RKO (cell line): ENCODE data around the gene VIM.

Source experiments
- DNase-seq: peaks from one replicate; pipeline ENCODE4 v3.0.0-alpha.2; 2016; ENCODE audit warnings: low spot score

The VIM gene

GRCh38 chr10:17228091-17229015 is at the start of gene VIM:
VIM (plus strand) TSS chr10:17228241; CDS start chr10:17229423, 1,182 bp downstream.
- DNase-seq, result no peak

- DNase-seq, result no peak
Measured at GRCh38 chr10:17179002-17179401, 49.0 kb upstream of the VIM start.

DNA sequence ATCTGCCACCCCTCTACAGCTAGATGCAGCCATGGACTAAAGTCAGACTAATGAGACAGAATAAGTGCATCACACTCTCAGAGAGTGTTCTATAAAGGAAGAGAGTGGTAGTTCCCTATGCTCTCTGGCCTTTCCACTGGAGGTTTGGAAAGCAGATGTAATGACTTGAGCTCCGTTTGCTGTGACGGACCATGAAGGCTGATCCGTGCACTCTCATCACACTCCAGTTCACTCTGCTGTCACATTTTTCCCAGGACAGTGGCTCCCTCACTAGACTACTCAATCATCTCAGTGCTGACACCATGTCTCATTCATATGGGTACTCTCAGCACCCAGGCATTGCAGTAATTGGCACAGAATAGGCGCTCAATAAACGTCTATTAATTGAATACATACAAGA is 46.9 kb upstream of the VIM start:
- DNase-seq, result no peak

DNA sequence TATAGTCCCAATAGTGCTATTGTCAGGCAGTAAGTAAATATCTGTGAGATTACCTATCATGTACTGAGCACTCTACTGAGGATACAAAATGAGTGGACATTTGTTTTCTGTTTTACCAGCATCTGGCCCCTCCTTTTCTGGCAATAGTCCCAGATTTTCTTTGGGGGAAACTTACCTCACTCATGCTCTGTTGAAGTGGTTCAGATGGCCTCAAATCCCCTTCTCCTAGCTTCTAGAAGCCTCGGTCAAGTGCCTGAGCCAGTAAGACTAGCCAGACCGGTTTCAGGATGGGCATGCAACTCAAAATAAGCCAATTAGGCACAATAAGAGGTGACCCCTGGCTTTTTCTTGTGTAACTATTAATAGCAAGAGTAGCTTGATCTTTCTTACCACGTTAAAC is 46.3 kb upstream of the VIM start:
- DNase-seq, result no peak

- no peak for DNase-seq
Measured at GRCh38 chr10:17183110-17183509, 44.9 kb upstream of the VIM start.

GRCh38 chr10:17185873-17186272 is 42.2 kb upstream of the VIM start:
- no peak for DNase-seq

DNA sequence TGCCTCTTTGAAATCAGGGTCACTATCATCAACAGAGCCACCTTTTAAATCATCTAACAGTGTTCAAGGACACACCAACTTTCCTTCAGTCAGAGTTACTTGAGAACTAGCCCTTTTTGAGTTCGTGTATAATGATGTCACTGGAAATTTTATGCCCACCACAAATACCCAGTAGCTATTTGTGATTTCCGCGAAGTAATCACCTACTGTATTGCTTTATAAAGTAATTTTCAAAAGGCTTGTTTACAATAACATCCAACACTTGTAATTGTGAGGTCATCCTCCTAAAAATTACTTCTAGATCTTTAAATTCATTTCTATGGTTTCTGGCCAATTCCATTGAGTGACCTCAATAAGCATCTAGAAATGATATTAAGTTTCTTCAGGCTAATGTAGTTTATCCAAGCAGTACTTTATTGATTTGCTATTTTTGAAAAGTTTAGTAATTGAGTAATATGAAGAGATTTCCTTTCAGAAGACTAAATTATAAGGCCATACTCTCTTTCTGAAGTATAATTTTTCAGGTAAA is 39.3 kb upstream of the VIM start:
- no peak for DNase-seq

- DNase-seq, result no peak
Measured at GRCh38 chr10:17190602-17191001, 37.4 kb upstream of the VIM start.

DNA sequence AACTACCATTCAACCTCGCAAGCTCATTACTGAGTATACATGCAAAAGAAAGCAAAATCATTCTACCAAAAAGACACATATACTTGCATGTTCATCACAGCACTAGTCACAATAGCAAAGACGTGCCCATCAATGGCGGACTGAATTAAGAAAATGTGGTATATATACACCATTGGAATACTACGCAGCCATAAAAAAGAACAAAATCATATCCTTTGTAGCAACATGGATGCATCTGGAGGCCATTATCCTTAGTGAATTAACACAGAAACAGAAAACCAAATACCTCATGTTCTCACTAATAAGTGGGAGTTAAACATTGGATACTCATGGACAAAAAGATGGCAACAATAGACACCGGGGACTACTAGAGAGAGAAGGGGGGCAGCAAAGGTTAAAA is 33.0 kb upstream of the VIM start:
- DNase-seq, result no peak

- no peak for DNase-seq
Measured at GRCh38 chr10:17196045-17196444, 32.0 kb upstream of the VIM start.

DNA sequence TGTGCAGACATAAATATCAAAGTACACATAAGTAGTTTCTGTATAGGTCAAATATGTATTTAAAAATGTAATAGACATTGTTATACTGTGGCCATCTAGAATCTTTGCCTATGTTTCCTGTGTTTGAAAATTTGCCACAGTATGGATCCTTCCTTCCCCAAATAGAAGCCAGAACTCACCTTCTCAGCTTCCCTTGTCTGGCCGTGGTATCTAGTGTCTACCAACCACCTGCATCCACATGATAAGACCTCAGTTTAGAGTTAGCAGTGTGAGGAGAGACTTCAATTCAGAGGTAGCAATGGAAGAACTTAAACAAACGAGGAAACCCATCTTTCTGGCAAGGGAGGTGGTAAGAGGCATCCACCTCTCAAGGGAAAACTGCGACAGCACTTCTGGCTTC is 31.5 kb upstream of the VIM start:
- DNase-seq, result no peak

DNA sequence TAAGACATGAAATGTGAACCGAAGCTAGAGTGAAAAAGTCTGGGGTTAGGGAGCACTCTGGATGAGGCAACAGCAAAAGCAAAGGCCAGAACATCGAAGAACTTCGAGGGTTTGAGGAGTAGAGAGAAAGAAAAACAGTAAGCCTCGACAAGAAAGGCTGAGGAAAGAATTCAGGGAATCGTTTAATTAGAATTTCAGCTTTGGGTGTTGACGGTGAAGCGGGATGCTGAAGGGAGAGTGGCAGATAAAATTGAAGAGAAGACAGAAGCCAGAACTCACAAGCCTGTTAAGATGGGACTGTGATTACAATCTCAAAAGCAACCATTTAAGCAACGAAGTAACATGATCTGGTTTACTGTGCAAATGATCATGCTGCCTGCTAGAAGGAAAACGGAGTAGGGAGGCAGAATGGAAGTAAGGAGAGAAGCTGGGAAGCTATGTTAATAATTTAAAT is 28.7 kb upstream of the VIM start:
- peak; percentile 70 for DNase-seq

GRCh38 chr10:17200001-17200911 is 27.8 kb upstream of the VIM start:
- peak; percentile 87 for DNase-seq

DNA sequence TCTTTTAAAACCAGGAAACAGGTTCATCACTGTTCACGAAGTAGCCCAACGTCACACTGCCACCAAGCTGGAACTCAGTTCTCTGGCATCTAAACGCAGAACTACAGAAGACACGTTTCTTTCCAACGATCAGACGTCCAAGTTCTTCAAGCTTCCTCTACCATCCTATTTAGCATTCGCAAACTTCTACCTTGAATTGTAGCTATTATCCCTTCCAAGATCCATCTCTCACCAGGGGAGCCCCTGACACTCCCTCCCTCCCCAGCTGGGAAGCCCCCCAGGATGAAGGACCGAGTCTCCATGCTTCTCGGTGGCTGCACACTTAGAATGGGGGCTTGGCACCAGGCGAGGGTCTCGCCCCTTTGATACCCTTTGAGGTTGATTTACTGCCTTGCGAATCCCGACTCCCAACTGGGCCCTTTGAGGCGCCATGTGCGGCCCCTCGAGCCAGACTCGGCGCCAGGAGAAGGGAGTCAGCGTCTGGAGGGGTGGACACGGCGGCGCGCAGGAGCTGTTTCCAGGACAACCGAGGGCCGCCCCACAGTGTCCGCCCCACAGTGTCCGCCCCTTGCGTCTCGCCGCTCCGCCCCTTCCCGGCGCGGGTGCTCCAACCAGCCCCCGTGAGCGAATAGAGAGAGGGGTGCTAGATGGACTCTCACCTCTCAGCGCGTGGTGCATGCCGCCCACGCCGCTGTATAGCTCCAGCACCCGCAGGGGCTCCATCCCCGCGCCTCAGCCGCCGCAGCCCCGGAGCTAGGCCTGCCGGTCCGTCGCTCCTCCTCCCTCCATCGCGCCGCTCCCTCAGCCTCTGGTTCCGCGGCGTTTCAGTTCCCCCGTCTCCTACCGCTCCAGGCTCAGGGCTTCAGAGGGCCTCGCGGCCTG is 26.9 kb upstream of the VIM start, which contains the start of gene TRDMT1:
Gene TRDMT1 (minus strand): TSS at position 761 of the 882 bp plus-strand sequence. CDS start 38 bp downstream, at position 723.
- peak; percentile 97 for DNase-seq

GRCh38 chr10:17201794-17202116 is 26.3 kb upstream of the VIM start:
- DNase-seq, result no peak

DNA sequence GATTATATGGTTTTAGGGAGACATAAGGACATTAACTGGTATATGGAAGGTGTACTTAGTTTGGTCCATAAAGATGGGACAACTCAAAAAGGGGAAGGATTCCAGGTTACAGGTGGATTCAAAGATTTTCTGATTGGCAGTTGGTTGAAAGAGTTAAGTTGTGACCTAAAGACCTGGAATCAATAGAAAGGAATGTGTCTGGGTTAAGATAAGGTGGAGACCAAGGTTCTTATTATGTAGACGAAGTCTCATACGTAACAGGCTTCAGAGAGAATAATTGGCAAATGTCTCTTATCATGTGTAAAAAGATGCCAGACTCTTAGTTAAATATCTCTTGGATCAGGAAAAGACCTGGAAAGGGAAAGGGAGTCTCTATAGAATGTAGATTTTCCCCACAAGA is 25.5 kb upstream of the VIM start:
- DNase-seq, result no peak

DNA sequence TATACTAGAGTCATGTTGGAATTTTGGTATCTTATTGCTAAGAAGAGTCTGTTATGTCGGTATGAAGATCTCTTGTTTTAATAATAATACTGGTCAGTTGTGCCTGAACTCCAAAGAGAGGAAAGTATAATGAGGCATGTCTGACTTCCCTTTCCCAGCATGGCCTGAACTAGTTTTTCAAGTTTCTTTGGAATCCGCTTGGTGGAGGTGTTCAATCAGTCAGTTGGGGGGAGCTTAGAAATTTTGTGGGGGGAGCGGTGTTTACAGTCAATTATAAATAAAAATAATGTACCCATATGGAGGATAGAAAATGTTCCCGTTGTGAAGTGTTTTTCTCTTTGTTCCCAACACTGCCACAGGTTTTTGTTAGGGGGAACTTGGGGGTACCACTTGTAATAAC is 25.0 kb upstream of the VIM start:
- no peak for DNase-seq

DNA sequence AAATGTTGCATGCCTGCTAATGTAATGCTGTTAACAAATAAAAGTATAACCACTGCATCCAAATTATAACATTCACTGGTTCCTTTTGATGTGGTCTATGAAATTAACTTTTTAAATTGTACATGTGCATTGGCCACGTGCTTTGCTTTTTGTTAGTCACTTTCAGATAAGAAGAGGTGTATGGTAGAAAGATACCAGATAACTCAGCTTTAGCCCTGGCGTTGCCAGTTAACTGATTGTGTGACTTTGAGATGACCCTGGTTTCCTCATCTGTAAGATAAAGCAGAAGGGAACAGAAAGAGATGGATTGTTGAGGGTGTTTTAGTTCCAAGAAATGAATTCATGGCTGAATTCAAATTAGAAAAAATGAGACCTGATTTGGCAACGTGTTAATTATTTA is 24.6 kb upstream of the VIM start:
- DNase-seq, result no peak

GRCh38 chr10:17206210-17206709 is 21.8 kb upstream of the VIM start:
- peak; percentile 99 for DNase-seq

GRCh38 chr10:17208476-17208875 is 19.6 kb upstream of the VIM start:
- no peak for DNase-seq

- DNase-seq, result no peak
Measured at GRCh38 chr10:17209302-17209701, 18.7 kb upstream of the VIM start.
